WTC11 (cell line): Measurements from ENCODE around the gene MEGF6. TPM values are rescaled to one million over a fixed set of nuclear protein-coding genes. Genes with fewer than 3 reads are reported as not detected.
A peak's percentile ranks its signal among the peaks of the same experiment; 100 is the strongest.

ENCODE experiments used
- ATAC-seq: fragments of 200-7000 bp; cut with Tn5 transposase; 2 replicates; pipeline ENCODE4 v1.10.0; 2021; ENCODE audit warnings: mild to moderate bottlenecking, moderate library complexity
- CTCF ChIA-PET: fragments of 300-600 bp; sonication (Branson Sonifier 250); formaldehyde crosslinking; loops from one replicate; lab custom pipeline; 2021; ENCODE audit warnings: antibody characterized with exemption; lab: Charles Lee
- POLR2A ChIA-PET: fragments of 350-600 bp; sonication (Branson Sonifier 250); formaldehyde crosslinking; loops from one replicate; lab custom pipeline; 2021; ENCODE audit warnings: antibody characterized with exemption; lab: Charles Lee
- DNase-seq: peaks from one replicate; pipeline ENCODE4 v3.0.0; 2021; ENCODE audit warnings: low spot score
- H3K27ac Mint-ChIP-seq: 2 replicates; pipeline ENCODE4 v1.8.0; 2021; ENCODE audit warnings: mixed read lengths
- H3K27me3 Mint-ChIP-seq: 2 replicates; pipeline ENCODE4 v1.8.0; 2021; ENCODE audit warnings: low read depth, mild to moderate bottlenecking, moderate library complexity, mixed read lengths
- H3K36me3 Mint-ChIP-seq: 2 replicates; pipeline ENCODE4 v1.8.0; 2021; ENCODE audit warnings: mixed read lengths
- H3K4me1 Mint-ChIP-seq: 2 replicates; pipeline ENCODE4 v1.8.0; 2022; ENCODE audit warnings: mixed read lengths
- H3K4me3 Mint-ChIP-seq: 2 replicates; pipeline ENCODE4 v1.8.0; 2021; ENCODE audit warnings: mild to moderate bottlenecking, moderate library complexity, mixed read lengths
- H3K9me3 Mint-ChIP-seq: 2 replicates; pipeline ENCODE4 v1.8.0; 2021; ENCODE audit warnings: mixed read lengths
- ATF1 ChIP-seq: sonication (generic); formaldehyde crosslinking; IDR thresholded peaks from 2 replicates; pipeline ENCODE4 v1.8.1; 2023; ENCODE audit warnings: mild to moderate bottlenecking, moderate library complexity, missing genetic modification reagents
- CDX4 ChIP-seq: fragments of 250-450 bp; sonication (Bioruptor Pico); IDR thresholded peaks from 2 replicates; pipeline ENCODE4 v1.9.0; 2021; ENCODE audit warnings: moderate library complexity, mild to moderate bottlenecking, inconsistent platforms, borderline replicate concordance
- CREM ChIP-seq: sonication (generic); formaldehyde crosslinking; IDR thresholded peaks from 2 replicates; pipeline ENCODE4 v1.8.1; 2022; ENCODE audit warnings: mild to moderate bottlenecking, missing genetic modification reagents, moderate library complexity
- ELF4 ChIP-seq: sonication (generic); formaldehyde crosslinking; IDR thresholded peaks from 2 replicates; pipeline ENCODE4 v1.8.1; 2022; ENCODE audit warnings: low read depth, mild to moderate bottlenecking, moderate library complexity, missing genetic modification reagents
- FOXK1 ChIP-seq: sonication (generic); formaldehyde crosslinking; IDR thresholded peaks from 2 replicates; pipeline ENCODE4 v1.8.0; 2022; ENCODE audit warnings: mild to moderate bottlenecking, moderate library complexity, missing genetic modification reagents
- JAZF1 ChIP-seq: fragments of 250-450 bp; sonication (Bioruptor Pico); IDR thresholded peaks from 2 replicates; pipeline ENCODE4 v1.9.0; 2021; ENCODE audit warnings: moderate library complexity, mild to moderate bottlenecking, inconsistent platforms
- MAX ChIP-seq: sonication (generic); formaldehyde crosslinking; IDR thresholded peaks from 2 replicates; pipeline ENCODE4 v1.8.0; 2022; ENCODE audit warnings: mild to moderate bottlenecking, missing genetic modification reagents
- NR2C2 ChIP-seq: sonication (generic); formaldehyde crosslinking; IDR thresholded peaks from 2 replicates; pipeline ENCODE4 v1.8.0; 2022; ENCODE audit warnings: mild to moderate bottlenecking, missing genetic modification reagents
- PRRX2 ChIP-seq: fragments of 250-450 bp; sonication (Bioruptor Pico); IDR thresholded peaks from 2 replicates; pipeline ENCODE4 v1.8.0; 2021; ENCODE audit warnings: mild to moderate bottlenecking
- SOX15 ChIP-seq: fragments of 250-450 bp; sonication (Bioruptor Pico); IDR thresholded peaks from 2 replicates; pipeline ENCODE4 v1.9.0; 2021; ENCODE audit warnings: mild to moderate bottlenecking
- TCF7 ChIP-seq: sonication (generic); formaldehyde crosslinking; IDR thresholded peaks from 2 replicates; pipeline ENCODE4 v1.8.0; 2022; ENCODE audit warnings: mild to moderate bottlenecking, low read depth, missing genetic modification reagents, moderate library complexity
- USF1 ChIP-seq: sonication (generic); formaldehyde crosslinking; IDR thresholded peaks from 2 replicates; pipeline ENCODE4 v1.8.0; 2022; ENCODE audit warnings: mild to moderate bottlenecking, missing genetic modification reagents
- ZBTB21 ChIP-seq: sonication (generic); formaldehyde crosslinking; IDR thresholded peaks from 2 replicates; pipeline ENCODE4 v1.8.1; 2023; ENCODE audit warnings: mild to moderate bottlenecking, missing genetic modification reagents, borderline replicate concordance
- ZNF232 ChIP-seq: sonication (generic); formaldehyde crosslinking; IDR thresholded peaks from 2 replicates; pipeline ENCODE4 v1.8.0; 2022; ENCODE audit warnings: mild to moderate bottlenecking, missing genetic modification reagents
- ZNF263 ChIP-seq: sonication (generic); formaldehyde crosslinking; IDR thresholded peaks from 2 replicates; pipeline ENCODE4 v1.8.1; 2022; ENCODE audit warnings: low read depth, mild to moderate bottlenecking, moderate library complexity, missing genetic modification reagents
- ZNF396 ChIP-seq: fragments of 250-450 bp; sonication (Bioruptor Pico); IDR thresholded peaks from 2 replicates; pipeline ENCODE4 v1.8.0; 2021; ENCODE audit warnings: mild to moderate bottlenecking, moderate library complexity, borderline replicate concordance
- ZNF416 ChIP-seq: fragments of 250-450 bp; sonication (Bioruptor Pico); IDR thresholded peaks from 2 replicates; pipeline ENCODE4 v1.9.0; 2021; ENCODE audit warnings: mild to moderate bottlenecking, inconsistent platforms
- ZNF425 ChIP-seq: fragments of 250-450 bp; sonication (Bioruptor Pico); conservative IDR thresholded peaks from 2 replicates; pipeline ENCODE4 v1.9.0; 2021; ENCODE audit warnings: mild to moderate bottlenecking
- total RNA-seq: library from RNA; stranded (reverse); gene quantifications from 3 replicates; pipeline ENCODE4 v1.2.3, GENCODE V29; 2021
- TF ChIP-seq, protein P1 (sequence below): sonication (generic); formaldehyde crosslinking; IDR thresholded peaks from 2 replicates; pipeline ENCODE4 v1.8.0; 2022; ENCODE audit warnings: missing genetic modification reagents
- TF ChIP-seq, protein P2 (sequence below): sonication (generic); formaldehyde crosslinking; IDR thresholded peaks from 2 replicates; pipeline ENCODE4 v1.8.1; 2022; ENCODE audit warnings: low read depth, mild to moderate bottlenecking, moderate library complexity, missing genetic modification reagents, borderline replicate concordance

Gene MEGF6
- total RNA-seq, 1 experiment from 2014 or later: 24.9 TPM

DNA sequence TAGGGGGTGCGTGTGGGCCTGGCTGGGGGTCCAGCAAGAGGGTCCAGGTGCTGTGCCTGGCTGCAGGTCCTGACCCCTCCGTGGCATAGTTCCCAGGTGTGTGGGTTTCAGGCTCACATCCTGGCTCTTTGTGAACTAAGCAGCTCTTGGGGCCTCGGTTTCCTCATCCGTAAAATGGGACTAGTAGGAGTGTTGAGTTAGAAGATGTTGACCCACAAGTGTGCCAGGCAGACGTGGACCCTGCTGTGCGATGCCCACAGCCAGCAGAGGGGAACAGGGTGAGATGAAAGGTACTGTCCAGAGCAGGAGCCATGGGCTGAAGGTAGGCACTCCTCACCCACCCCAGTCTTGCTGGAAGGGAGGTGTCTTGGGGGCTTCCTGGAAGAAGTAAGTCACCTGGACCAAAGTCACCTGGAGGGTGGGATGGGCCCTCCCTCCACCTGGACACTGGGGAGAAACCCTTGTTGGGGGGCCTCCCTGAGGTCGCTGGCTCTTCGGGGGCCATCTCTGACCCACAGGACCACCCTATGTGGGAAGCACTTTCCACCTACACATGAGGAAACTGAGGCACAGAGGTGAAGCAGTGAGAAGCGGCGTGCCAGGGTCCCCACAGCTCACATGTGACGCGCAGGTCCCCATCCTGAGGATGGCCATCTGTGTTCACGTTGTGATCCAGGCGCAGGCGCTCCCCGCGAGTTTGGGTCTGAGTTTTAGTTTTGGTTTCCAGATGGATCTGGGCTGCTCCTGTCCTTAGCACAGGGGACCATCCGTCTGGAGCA is 155.4 kb downstream of the MEGF6 start:
- peak overlapping the region; percentile 74 for H3K4me3 Mint-ChIP-seq
- CTCF ChIA-PET: interaction anchor here (1.1 to 1.7 kb wide), 5 partner anchors 26 to 163 kb away, joined by 3 to 7 read pairs (median 6); no protein-coding TSS in a partner anchor
- POLR2A ChIA-PET: no interaction called here
- DNase-seq: no peak
- no peaks in the 10 kb centered on the region for H3K9me3 Mint-ChIP-seq
- H3K27ac Mint-ChIP-seq: peak overlapping the region; percentile 70
- TF ChIP-seq, protein P1, sequence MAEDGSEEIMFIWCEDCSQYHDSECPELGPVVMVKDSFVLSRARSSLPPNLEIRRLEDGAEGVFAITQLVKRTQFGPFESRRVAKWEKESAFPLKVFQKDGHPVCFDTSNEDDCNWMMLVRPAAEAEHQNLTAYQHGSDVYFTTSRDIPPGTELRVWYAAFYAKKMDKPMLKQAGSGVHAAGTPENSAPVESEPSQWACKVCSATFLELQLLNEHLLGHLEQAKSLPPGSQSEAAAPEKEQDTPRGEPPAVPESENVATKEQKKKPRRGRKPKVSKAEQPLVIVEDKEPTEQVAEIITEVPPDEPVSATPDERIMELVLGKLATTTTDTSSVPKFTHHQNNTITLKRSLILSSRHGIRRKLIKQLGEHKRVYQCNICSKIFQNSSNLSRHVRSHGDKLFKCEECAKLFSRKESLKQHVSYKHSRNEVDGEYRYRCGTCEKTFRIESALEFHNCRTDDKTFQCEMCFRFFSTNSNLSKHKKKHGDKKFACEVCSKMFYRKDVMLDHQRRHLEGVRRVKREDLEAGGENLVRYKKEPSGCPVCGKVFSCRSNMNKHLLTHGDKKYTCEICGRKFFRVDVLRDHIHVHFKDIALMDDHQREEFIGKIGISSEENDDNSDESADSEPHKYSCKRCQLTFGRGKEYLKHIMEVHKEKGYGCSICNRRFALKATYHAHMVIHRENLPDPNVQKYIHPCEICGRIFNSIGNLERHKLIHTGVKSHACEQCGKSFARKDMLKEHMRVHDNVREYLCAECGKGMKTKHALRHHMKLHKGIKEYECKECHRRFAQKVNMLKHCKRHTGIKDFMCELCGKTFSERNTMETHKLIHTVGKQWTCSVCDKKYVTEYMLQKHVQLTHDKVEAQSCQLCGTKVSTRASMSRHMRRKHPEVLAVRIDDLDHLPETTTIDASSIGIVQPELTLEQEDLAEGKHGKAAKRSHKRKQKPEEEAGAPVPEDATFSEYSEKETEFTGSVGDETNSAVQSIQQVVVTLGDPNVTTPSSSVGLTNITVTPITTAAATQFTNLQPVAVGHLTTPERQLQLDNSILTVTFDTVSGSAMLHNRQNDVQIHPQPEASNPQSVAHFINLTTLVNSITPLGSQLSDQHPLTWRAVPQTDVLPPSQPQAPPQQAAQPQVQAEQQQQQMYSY: no peak
- no peak for TF ChIP-seq CREM (CRISPR knock-in tag)
- no peak for TF ChIP-seq FOXK1 (CRISPR knock-in tag)
- TF ChIP-seq ELF4 (CRISPR knock-in tag): no peak
- no peak for TF ChIP-seq ATF1 (CRISPR knock-in tag)
- no peak for TF ChIP-seq JAZF1 (CRISPR knock-in tag)
- TF ChIP-seq USF1 (CRISPR knock-in tag): no peak
- no peak for TF ChIP-seq ZNF263 (CRISPR knock-in tag)
- TF ChIP-seq, protein P2, sequence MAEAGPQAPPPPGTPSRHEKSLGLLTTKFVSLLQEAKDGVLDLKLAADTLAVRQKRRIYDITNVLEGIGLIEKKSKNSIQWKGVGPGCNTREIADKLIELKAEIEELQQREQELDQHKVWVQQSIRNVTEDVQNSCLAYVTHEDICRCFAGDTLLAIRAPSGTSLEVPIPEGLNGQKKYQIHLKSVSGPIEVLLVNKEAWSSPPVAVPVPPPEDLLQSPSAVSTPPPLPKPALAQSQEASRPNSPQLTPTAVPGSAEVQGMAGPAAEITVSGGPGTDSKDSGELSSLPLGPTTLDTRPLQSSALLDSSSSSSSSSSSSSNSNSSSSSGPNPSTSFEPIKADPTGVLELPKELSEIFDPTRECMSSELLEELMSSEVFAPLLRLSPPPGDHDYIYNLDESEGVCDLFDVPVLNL (CRISPR knock-in tag): no peak
- TF ChIP-seq PRRX2 (CRISPR knock-in tag): no peak
- TF ChIP-seq ZNF416 (CRISPR knock-in tag): no peak
- no peak for TF ChIP-seq SOX15 (CRISPR knock-in tag)
- no peak for TF ChIP-seq ZNF232 (CRISPR knock-in tag)
- no peak for TF ChIP-seq ZNF396
- no peak for TF ChIP-seq ZNF425 (CRISPR knock-in tag)
- TF ChIP-seq TCF7 (CRISPR knock-in tag): no peak
- TF ChIP-seq NR2C2 (CRISPR knock-in tag): no peak
- no peak for TF ChIP-seq ZBTB21 (CRISPR knock-in tag)
- no peak for TF ChIP-seq MAX (CRISPR knock-in tag)
- no peak for TF ChIP-seq CDX4
- ATAC-seq: no peak
- H3K27me3 Mint-ChIP-seq: no peaks in the 10 kb centered on the region; the same call in 1 of the 2 replicates
- H3K4me1 Mint-ChIP-seq: peaks cover 17% of the 10 kb centered on the region
- H3K36me3 Mint-ChIP-seq: 0 out of 2 replicates have a peak, but pooled peaks cover 2% of the 10 kb centered on the region
